Right lobe of liver (tissue), 4 donors: ENCODE data around the gene SLC25A42.

Source experiments
- POLR2A ChIP-seq: fragments of 450-650 bp; IDR thresholded peaks from one replicate; pipeline ENCODE4 v1.6.1; 2017; ENCODE audit warnings: antibody characterized with exemption, mild to moderate bottlenecking
- TF ChIP-seq, protein P1 (sequence below), 4 donors: fragments of 200-600 bp in 3 of 4; fragments of 450-650 bp in 1 of 4; IDR thresholded peaks; one replicate each; pipeline versions ENCODE4 v1.5.1 to v1.8.0; 2016 to 2022; ENCODE audit warnings: antibody characterized with exemption in 4 of 4, mild to moderate bottlenecking in 2 of 4
- donor health status: DM: no; HTN: no; CAD: no.
- donor health status: DM: no; HTN: no; CAD: no.
- donor health status: DM: no; HTN: yes; CAD: no.

DNA sequence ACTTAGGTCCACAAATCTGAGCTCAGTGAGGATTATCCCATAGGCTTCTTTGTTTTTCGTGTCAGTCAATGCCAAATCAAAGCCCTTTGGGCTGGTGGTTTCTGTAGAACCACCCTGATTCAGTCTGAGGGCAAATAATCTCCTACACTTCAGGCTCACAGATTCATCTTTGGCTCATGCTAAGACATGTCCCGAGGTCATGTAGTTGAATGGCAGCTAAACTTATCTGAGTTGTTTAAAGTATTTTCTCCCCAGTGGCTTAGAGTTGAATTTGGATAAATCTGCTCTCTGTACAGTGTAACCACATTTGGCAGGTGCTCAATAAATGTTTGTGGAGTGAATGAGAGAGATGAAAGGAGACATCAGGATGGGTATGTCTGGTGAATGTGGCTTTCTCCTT lies 13.1 kb upstream of the SLC25A42 start:
- TF ChIP-seq POLR2A = no peak
- TF ChIP-seq, protein P1, sequence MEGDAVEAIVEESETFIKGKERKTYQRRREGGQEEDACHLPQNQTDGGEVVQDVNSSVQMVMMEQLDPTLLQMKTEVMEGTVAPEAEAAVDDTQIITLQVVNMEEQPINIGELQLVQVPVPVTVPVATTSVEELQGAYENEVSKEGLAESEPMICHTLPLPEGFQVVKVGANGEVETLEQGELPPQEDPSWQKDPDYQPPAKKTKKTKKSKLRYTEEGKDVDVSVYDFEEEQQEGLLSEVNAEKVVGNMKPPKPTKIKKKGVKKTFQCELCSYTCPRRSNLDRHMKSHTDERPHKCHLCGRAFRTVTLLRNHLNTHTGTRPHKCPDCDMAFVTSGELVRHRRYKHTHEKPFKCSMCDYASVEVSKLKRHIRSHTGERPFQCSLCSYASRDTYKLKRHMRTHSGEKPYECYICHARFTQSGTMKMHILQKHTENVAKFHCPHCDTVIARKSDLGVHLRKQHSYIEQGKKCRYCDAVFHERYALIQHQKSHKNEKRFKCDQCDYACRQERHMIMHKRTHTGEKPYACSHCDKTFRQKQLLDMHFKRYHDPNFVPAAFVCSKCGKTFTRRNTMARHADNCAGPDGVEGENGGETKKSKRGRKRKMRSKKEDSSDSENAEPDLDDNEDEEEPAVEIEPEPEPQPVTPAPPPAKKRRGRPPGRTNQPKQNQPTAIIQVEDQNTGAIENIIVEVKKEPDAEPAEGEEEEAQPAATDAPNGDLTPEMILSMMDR (IDR thresholded peaks at IDR 0.05) = no peak
